Cardiac fibroblast (primary cell): ENCODE measurements around the gene MPP2.

ENCODE experiments used
- DNase-seq, 2 donors: peaks; one replicate each; pipeline versions ENCODE4 v3.0.0 to v3.0.0-alpha.2; 2010; ENCODE audit warnings: low read depth in 2 of 2
- H3K4me3 ChIP-seq, 2 donors: replicated peaks in 1 of 2; 1 replicate in 1 of 2; 2 replicates in 1 of 2; pipeline ENCODE4 v1.5.1; 2011; ENCODE audit warnings: low read depth in 2 of 2, low read length in 2 of 2, mild to moderate bottlenecking in 2 of 2, moderate library complexity in 1 of 2
- TF ChIP-seq, protein P1 (sequence below): IDR thresholded peaks from one replicate; pipeline ENCODE4 v1.5.1; 2011; ENCODE audit warnings: low read depth, mild to moderate bottlenecking, low read length, inconsistent platforms

Gene MPP2, protein sequence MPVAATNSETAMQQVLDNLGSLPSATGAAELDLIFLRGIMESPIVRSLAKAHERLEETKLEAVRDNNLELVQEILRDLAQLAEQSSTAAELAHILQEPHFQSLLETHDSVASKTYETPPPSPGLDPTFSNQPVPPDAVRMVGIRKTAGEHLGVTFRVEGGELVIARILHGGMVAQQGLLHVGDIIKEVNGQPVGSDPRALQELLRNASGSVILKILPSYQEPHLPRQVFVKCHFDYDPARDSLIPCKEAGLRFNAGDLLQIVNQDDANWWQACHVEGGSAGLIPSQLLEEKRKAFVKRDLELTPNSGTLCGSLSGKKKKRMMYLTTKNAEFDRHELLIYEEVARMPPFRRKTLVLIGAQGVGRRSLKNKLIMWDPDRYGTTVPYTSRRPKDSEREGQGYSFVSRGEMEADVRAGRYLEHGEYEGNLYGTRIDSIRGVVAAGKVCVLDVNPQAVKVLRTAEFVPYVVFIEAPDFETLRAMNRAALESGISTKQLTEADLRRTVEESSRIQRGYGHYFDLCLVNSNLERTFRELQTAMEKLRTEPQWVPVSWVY

DNA sequence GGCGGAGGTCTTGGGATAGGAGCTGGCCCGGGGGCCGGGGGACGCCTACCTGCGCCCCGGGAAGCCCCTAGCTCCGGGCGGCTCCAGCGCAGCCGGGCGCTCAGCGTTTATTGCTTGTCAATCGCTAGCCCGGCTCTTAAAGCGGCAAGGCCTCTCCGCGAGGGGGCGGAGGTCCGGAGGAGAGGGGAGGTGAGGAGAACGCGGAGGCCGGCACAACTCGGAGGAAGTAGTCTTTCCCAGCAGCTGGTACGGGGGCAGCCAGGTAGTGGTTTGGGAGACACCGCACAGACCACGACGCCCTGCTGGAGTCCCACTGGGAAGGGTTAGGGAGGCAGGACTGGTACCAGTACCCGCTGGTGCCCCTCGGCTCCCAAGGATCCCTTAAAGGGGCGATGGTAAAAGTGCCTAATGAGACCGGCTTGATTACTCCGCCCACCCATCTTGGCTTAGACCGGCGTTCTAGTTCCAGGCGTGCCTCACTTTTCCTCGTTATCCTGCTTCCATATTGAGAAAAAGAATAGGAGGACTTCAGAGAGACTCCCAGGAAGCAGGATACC lies at the start of gene MPP2:
TSS of gene MPP2 (minus strand) at position 112 of the 557 bp plus-strand sequence. CDS start 3,076 bp downstream, outside the sequence.
- DNase-seq = peak; percentile 61 to 70
- TF ChIP-seq, protein P1, sequence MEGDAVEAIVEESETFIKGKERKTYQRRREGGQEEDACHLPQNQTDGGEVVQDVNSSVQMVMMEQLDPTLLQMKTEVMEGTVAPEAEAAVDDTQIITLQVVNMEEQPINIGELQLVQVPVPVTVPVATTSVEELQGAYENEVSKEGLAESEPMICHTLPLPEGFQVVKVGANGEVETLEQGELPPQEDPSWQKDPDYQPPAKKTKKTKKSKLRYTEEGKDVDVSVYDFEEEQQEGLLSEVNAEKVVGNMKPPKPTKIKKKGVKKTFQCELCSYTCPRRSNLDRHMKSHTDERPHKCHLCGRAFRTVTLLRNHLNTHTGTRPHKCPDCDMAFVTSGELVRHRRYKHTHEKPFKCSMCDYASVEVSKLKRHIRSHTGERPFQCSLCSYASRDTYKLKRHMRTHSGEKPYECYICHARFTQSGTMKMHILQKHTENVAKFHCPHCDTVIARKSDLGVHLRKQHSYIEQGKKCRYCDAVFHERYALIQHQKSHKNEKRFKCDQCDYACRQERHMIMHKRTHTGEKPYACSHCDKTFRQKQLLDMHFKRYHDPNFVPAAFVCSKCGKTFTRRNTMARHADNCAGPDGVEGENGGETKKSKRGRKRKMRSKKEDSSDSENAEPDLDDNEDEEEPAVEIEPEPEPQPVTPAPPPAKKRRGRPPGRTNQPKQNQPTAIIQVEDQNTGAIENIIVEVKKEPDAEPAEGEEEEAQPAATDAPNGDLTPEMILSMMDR = peak; percentile 20

DNA sequence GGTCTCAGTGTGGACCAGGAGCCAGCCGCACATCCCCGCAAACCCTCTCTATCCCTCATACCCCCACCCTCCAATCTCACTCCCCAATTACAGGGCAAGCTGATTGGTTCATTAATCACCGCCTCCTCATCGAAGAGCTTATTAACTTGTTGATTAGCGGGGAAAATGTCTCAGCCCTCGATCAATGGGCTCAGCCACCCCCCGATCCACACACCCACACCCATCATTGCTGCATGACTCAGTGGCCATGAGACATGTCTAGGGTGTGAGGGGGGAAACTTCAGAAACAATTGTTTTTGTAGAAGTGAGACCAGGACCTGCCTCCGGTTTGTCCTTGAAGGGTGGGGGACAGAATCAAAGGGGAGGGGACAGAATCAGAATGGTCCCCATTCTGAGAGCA lies 48.9 kb upstream of the MPP2 start:
- TF ChIP-seq, protein P1 = no peak
- no peak for DNase-seq
- H3K4me3 ChIP-seq = no peak overlapping the region

More for the DNA sequence above, at the start of gene MPP2:
- peak within 1 kb of the TSS; percentile 64 to 83 for H3K4me3 ChIP-seq

DNA sequence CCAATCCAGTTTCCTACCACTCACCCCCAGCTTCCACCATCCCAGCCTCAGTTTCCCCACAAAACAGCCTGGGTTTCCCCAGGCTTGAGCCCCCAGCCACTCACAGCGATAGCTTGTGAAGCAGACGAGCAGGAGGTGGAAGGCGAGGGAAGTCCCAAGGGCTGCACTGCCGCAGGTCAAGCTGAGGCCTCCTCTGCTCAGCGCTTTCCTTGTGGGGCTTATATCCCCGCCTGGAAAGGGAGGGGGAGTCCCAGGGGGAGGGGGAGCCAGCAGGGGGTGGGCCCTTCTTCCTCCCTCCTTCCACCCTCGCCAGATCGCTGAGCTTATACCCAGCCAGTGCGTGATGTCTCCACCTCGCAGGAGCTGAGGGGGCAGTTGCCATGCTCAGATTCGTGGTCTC lies 46.4 kb upstream of the MPP2 start, which contains the start of gene PYY:
TSS of gene PYY (minus strand) at position 195 of the 400 bp plus-strand sequence. CDS start 457 bp downstream, outside the sequence.
- no peak within 1 kb of the TSS for H3K4me3 ChIP-seq
- TF ChIP-seq, protein P1 = no peak
- no peak for DNase-seq

DNA sequence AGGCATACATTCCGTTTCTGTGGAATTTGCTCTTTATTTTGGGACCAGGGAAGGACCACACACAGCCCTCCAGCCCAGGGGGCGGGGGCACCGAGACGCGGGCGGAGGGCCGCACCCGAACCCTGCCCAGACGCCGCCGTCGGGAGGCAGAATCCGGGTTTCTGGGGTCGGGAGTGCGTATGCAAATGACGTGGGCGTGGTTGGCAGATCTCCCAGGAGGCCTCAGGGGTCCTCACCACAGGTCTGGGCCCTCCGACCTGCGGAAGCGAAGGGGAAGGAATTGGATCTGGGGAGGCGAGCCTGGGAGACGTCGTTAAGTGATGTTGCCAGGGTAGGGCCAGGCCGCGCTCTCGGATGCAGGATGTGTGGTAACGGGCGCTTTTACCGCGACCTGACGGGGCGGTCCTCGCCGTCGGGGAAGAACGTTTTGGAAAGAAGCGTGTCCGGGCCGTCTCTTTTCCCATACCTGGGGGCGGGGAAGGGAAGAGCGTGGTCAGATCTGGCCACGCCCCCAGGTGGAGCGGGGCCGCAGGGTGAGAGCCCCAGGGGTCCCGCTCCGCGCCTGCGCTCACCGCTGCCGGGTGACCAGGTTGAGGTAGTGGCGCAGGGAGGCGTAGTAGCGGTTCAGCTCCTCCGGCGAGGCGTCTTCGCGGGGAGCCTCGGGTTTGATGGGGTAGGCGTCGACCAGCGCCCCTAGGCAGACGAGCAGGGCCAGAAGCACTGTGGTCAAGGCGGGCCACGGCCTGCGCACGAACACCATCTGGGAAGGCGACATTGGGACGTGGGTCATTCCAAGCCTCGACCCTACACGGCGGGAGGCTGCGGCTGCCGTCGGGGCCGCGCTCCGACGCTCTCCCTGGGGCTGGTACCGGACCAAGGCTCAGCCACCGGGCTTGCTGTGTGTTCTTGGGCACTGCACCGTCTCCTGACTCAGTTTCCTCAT lies 45.7 kb upstream of the MPP2 start:
- H3K4me3 ChIP-seq = no peak overlapping the region
- DNase-seq = no peak
- TF ChIP-seq, protein P1 = no peak

DNA sequence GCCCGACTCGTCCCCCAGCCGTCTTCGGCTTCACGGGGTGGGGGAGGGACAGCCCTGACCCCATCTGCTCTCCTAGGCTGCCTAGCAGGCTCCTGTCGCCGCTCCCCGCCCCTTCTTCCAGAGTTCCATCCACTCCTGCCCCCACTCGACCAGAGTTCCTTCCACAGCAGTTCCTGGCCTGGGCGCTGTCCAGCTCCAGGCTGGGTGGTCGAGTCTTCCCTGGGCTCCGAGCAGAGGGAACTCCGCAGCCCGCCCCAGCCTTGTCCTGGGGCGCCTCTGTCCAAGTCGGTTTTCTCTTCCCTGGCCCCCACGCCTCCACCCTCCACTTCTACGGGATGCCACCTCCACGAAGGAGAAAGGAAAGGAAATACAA lies 45.0 kb upstream of the MPP2 start:
- TF ChIP-seq, protein P1 = no peak
- H3K4me3 ChIP-seq = no peak overlapping the region
- no peak for DNase-seq

DNA sequence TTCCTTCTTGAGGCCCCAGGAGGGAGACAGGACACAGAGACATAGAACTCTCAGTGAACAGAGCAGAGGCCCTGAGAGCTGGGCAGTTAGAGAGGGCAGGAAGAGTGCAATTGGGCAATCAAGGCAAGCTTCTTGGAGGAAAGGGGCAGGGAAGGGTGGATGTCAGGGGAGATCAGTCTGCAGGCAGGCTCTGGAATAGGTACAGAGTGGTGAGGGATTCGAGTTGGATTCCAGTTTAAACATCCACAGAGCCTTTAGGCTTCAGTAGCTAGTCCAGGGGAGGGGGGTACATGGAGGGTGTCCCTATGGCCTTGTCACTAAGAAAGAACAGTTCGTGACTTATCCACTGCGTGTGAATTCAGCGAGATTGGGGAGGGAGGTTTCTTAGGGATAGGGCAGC lies 44.4 kb upstream of the MPP2 start:
- H3K4me3 ChIP-seq = no peak overlapping the region
- DNase-seq = no peak
- TF ChIP-seq, protein P1 = no peak
